Measurements from ENCODE around the gene MCCC1.

DNA sequence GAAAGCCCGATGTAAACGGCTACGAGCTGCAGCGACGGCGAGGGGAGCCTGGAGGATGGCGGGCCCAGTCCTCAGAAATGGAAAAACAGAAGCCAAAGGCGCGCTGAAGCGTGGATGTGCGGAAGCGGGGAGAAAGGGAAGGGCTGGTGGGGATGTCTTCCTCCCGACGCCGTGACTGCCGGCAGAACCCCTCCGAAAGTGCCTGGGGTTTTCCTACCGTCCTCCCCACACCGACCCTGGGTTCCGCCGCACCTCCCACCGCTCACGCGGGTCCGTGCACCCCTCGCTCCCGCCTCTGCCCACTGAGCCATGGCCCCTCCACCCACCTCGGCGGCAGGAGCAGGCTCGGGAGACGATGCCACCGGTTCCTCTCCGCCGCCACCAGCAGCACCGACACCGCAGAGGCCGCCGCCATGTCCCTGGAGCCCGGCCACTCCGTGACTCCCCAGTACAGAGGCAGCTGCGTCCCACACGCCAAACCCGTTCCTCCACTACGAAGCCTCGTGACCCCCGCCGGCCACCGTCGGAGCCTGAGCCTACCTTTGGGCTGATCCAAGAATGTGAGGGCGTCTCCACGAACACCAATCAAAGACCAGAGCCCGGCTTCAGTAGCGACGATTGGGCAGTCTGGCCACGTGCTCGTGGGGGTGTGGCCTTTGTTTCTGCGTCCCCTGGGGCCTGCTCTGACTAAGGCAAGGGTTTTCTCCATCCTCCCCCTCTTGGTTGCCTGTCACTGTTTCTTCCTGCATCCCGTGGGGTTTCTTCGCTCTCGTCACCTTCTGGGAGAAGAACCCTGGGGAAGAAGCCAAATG lies at the start of gene MCCC1:
- TF ChIP-seq, protein P1, sequence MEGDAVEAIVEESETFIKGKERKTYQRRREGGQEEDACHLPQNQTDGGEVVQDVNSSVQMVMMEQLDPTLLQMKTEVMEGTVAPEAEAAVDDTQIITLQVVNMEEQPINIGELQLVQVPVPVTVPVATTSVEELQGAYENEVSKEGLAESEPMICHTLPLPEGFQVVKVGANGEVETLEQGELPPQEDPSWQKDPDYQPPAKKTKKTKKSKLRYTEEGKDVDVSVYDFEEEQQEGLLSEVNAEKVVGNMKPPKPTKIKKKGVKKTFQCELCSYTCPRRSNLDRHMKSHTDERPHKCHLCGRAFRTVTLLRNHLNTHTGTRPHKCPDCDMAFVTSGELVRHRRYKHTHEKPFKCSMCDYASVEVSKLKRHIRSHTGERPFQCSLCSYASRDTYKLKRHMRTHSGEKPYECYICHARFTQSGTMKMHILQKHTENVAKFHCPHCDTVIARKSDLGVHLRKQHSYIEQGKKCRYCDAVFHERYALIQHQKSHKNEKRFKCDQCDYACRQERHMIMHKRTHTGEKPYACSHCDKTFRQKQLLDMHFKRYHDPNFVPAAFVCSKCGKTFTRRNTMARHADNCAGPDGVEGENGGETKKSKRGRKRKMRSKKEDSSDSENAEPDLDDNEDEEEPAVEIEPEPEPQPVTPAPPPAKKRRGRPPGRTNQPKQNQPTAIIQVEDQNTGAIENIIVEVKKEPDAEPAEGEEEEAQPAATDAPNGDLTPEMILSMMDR (IDR thresholded peaks at IDR 0.05) = no peak
- no peak for TF ChIP-seq ZFX (IDR thresholded peaks at IDR 0.05; ENCODE audit: borderline replicate concordance)

Data from 22Rv1 (cell line).